K562 (cell line): ENCODE results near the gene TRDN.

Experiments
- ATF3 ChIP-seq, 2 experiments: fragments of 450-650 bp in 1 of 2; sonication (generic) in 1 of 2; formaldehyde crosslinking in 1 of 2; IDR thresholded peaks in 1 of 2; conservative IDR thresholded peaks in 1 of 2; 2 replicates each; pipeline versions ENCODE4 v1.6.1 to v1.8.1; 2016 to 2023; ENCODE audit warnings: mild to moderate bottlenecking in 2 of 2, moderate library complexity in 2 of 2, inconsistent platforms in 1 of 2, missing genetic modification reagents in 1 of 2
- CHD2 ChIP-seq: IDR thresholded peaks from 2 replicates; pipeline ENCODE4 v1.6.1; 2011; ENCODE audit warnings: low read depth, low read length
- E2F6 ChIP-seq, 2 experiments: IDR thresholded peaks; 2 replicates each; pipeline ENCODE4 v1.6.1; 2011; ENCODE audit warnings: borderline replicate concordance in 1 of 2, control low read depth in 1 of 2, low read depth in 1 of 2, low read length in 1 of 2, mild to moderate bottlenecking in 1 of 2, mixed read lengths in 1 of 2, moderate library complexity in 1 of 2; ENCODE audit not compliant: insufficient read depth in 1 of 2, insufficient read length in 1 of 2, poor library complexity in 1 of 2, severe bottlenecking in 1 of 2; ENCODE audit errors: extremely low read depth in 1 of 2
- HIVEP1 ChIP-seq: fragments of 250-450 bp; sonication (Bioruptor Pico); IDR thresholded peaks from 2 replicates; pipeline ENCODE4 v1.4.0; 2020; ENCODE audit warnings: mild to moderate bottlenecking
- MTA1 ChIP-seq: fragments of 450-650 bp; IDR thresholded peaks from 2 replicates; pipeline ENCODE4 v1.6.1; 2017; ENCODE audit warnings: borderline replicate concordance
- PCBP1 ChIP-seq: fragments of 200-400 bp; formaldehyde crosslinking; IDR thresholded peaks from 2 replicates; pipeline ENCODE4 v1.6.1; 2018; ENCODE audit warnings: mild to moderate bottlenecking, low read depth, low read length; ENCODE audit not compliant: poor library complexity, severe bottlenecking

GRCh38 chr6:123622780-123623179 lies 14.0 kb downstream of the TRDN start:
- no peak for TF ChIP-seq MTA1
- TF ChIP-seq HIVEP1 (CRISPR knock-in tag): no peak
- no peak for TF ChIP-seq ATF3 (IDR thresholded peaks at IDR 0.05)
- no peak for TF ChIP-seq ATF3 (CRISPR knock-in tag; conservative IDR thresholded peaks at IDR 0.05)
- no peak for TF ChIP-seq PCBP1
- TF ChIP-seq CHD2: no peak
- no peak for TF ChIP-seq E2F6 (IDR thresholded peaks at IDR 0.05; ENCODE audit: borderline replicate concordance in 1 of 2, extremely low read depth in 1 of 2, insufficient read depth in 1 of 2, insufficient read length in 1 of 2, low read depth in 1 of 2, low read length in 1 of 2, poor library complexity in 1 of 2, severe bottlenecking in 1 of 2)
